Anterior cingulate cortex (tissue), 58 donors: ENCODE data around the gene TMEM176A.

ENCODE experiments used
- DNase-seq, 58 donors: peaks; one replicate each; lab custom pipeline; 2025; lab: John Stamatoyannopoulos, UW

The TMEM176A gene

DNA sequence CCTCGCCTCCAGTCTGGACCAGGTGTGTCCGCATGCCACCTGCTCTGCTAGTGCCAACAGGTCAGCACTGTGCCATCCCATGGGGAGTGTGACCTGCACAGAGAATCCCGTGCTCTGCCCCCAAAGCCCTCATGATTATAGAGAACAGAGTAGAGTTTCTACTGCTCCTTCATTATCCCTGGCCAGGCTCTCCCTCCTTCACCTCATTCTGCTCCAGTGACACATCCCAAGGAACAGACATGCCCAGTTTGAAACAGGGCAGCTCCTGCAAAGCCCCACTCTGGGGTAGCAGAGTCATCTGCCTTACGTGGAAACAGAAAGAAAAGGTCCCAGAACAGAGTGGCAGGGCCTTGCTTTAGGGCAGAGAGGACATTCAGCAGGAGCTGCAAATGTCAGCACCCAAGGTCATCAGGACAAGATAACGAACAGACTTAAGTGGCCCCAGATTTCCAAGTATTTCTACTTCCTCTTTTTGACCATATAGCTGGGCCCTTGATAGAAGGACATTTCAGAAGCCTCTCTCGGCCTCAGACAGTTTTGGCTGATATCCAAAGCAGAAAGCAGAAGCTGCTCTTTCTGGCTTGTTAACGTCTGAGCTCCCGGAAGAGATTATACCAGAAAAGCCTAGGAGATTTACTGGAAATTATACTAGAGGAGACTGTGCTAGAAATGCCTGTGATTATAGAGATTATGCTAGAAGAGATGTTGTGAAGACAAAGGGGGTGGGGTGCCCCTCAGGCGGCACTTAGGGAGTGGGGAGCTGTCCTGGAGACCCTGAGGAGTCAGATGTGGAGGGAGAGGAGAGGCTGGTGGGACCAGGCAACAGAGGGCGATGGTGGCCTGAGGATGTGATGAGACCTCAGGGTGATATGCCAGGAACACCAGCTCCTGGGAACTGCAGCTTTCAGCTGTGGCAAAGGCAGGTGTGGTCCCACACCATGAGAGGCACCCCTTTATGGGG, 13.0 kb upstream of the TMEM176A start:
- peak in 2 of 58 donors; percentile 37 to 40 for DNase-seq

DNA sequence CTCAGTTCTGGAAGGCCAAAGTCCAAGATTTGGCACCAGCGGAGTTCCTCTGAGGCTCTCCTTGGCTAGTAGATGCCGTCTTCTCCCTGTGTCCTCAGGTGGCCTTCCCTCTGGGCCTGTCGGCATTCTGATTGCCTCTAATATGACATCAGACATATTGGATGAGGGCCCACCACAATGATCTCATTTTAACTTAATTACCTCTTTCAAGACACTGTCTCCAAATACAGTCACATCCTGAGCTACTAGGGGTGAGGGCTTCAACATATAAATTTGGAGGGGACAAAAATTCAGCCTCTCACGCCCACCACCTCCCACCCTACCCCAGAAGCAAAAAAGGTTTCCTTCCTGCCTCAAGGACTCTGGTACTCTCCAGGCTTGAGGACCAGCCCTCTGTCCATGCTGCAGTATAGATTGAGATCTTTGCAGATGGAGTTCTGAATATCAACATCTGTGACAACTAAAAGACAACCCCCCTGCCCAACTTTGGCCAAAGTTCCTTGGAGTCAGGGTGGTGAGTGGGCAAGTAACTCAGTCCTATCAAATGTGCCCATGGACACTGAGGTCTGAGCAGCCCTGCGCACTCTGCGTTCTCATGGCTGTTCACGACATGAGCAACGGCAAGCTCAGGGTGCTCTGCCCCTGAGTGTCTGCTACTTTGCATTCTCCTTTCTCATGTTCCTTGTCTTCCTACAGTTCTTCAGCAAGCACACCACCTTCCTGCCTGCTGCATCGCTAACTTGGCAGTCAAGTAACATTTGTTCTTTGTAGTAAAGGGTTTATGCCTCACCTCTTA, 11.9 kb upstream of the TMEM176A start:
- DNase-seq: no peak

DNA sequence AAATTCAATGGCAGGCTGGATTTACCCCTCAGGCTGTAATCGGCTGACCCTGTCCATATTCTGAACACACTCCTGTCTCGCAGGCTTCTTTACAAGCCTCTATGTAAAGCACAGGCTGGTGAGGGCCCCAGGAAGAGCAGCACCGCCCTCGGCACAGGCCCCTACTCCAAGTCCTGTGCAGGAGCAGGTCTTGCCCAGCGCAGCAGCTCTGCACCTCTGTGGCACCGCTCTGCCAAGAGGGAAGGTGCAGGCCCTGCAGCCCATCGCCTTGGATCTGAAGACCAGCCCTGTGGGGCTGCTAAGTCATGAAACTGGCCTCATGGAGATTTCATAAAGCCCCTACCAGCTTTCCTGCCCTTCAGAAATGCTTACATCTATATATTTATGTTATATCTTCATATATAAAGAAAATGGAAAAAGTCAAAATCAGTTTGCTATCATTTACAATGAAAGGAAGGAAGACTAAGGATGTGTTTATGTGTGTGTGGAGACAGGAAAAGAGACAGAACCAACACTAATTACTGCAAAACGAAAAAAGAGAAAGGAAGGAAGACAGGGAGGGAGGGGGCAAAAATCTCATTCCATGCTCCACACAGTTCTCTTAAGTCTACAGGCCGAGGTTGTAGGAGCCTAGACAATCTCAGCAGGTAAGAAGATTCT, 10.0 kb upstream of the TMEM176A start:
- no peak for DNase-seq

DNA sequence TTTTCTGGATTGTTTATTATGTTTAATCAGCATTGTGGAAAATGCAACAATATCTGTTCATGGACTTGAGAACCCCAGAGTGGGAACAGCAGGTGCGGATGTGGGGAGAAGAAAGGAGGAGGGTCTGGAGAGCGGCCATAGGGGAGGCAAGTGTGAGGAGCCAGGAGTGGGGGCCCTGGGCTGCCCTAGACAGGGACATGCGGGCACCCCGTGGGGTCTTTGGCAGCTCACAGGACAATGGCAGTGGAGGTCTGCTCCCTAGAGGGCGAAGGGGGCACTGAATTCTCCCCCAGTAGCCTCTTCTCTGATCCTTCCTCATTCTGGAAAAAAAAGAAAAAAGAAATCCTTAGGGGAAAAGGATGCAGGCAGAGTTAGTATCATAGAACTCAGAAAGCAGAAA, 9.3 kb upstream of the TMEM176A start:
- DNase-seq: no peak

DNA sequence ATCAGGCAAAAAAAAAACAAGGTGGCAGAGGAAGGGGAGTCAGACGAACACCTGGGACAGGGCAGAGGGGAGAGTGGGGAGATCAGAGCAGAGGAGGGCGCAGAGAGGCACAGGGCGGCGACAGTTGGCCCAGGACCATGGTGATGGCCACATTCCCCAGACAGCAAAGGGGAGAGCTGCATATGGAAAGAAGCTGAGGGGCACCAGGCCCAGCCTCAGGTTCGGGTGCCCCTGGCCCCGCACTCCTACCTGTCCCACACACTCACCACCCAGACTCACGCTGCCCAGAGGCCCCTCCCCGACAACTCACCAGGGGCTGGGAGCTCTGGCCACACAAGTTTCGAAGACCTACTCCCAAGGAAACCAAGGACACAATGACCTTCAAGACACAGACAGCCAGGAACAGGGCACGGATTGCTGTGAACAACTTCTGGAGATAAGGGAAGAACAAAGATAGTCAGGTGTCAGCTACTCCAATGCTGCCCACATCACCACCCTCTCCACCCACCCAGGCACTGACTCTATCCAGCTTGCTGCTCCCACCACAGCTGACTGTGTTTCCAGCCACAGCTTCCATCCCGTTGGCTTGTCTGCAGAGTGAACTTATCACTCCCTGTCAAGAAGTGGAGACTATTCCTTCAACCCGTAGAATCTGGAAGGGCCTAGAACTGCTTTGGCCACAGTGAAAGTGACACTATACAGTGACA, 8.7 kb upstream of the TMEM176A start:
- DNase-seq: no peak

DNA sequence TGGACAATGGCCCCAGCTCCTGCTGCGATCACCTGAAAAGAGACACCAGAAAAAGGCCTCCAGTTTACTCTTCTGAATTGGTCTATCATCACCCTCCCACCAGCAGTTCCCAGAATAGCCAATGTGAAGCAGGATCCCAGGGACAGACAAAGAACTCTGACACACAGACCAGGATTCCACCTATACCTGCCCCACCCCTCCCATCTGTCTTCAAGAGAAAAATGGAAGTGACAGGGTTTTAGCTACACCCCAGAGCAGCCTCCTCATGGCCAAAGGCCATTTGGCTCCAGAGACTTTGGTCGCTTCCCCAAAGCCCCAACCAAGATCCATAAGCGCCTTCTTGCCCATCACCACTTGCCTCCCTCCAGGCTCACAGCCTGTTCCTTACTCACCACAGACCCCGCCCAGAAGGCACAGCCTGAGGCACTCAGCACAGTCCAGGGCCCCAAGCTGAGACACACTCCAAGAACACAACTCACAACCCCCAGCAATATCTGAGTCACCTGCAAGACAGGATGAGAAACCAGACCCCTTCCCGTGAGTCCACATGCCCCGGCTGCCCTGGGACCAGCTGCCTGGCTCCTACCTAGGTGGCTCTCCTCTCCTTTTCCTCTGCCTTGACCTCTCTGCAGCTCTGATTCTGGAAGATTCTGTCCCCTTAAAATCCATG, 6.9 kb upstream of the TMEM176A start:
- DNase-seq: no peak

DNA sequence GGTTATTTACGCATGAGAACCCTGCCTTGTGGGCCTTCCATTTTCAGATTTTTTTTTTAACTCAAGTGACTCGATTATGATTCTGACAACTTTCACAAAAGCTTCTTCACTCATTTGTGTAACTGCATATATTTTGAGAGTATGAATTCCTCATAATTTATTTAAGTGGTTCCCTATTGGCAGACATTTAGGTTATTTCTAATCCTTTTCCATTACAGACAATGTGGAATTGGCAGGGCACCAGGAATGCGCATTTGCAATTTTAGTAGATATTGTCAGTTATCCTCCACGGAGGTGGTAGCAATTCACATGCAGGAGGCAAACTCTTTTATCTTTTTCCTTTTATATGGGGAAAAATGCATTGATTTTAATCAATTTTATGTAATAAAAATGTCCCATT, 2.9 kb upstream of the TMEM176A start:
- DNase-seq: no peak

DNA sequence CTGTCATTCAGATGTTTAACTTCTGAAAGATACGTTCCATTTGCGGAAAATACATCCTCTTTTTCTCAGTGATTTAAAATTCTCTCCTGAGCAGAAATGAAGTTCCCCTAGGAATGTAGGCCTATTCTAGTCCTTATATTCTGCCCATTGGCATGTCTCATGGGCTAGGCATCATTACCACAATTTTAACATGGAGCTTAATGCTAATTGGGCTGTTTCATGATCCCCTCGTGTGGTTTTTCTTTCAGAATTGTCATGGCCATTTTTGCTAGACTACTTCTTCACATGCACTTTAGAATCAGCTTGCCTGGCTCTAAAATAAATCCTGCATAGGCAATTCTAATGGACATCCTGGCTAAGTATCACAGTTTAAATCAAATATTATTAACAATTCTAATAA, 1.4 kb upstream of the TMEM176A start:
- DNase-seq: no peak

DNA sequence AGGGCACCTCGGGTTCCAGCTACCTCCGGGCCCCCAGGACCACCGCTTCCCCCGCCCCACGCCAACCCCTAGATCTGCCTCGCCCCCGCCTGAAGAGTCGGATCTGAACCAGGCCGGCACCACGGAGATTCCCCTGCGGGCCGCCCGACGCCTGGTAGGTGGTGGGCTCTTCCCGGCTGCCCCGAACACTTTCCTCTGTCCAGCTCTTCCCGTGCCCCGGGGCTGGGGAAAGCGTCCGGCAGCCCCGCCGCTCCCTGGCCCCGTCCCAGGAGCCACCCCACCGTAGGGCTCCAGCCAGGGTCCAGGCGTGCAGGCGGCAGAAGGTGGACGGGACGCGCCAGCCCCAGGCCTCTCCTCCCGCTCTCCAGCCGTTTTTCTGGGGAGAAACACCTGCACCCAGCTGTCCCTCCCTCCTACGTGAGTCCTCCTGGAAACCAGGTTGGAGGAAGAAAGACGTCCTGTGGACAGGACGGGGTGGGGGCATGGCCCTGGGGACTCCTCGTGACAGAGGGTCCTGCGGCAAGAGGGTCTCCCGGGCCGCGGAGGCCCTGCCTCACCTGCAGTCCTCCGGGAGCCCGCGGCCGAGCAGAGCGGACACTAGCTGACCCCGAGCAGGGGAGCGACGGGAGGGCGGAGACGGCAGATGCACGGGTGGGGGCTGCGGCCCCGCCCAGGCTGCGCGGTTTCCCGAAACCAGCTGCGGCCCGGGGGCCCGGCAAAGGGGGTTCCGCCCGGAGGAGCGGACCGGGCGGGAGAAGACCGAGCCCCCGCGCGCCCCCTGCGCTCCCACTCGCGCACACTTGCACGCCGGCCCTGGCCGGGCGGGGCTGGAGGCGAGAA, 608 bp upstream of the TMEM176A start, which contains the start of gene TMEM176B:
TMEM176B (minus strand) TSS at position 624 of the 840 bp plus-strand sequence. CDS start 3,795 bp downstream, outside the sequence.
- peak in 16 of 58 donors; percentile 12 to 70 (median 28) for DNase-seq

DNA sequence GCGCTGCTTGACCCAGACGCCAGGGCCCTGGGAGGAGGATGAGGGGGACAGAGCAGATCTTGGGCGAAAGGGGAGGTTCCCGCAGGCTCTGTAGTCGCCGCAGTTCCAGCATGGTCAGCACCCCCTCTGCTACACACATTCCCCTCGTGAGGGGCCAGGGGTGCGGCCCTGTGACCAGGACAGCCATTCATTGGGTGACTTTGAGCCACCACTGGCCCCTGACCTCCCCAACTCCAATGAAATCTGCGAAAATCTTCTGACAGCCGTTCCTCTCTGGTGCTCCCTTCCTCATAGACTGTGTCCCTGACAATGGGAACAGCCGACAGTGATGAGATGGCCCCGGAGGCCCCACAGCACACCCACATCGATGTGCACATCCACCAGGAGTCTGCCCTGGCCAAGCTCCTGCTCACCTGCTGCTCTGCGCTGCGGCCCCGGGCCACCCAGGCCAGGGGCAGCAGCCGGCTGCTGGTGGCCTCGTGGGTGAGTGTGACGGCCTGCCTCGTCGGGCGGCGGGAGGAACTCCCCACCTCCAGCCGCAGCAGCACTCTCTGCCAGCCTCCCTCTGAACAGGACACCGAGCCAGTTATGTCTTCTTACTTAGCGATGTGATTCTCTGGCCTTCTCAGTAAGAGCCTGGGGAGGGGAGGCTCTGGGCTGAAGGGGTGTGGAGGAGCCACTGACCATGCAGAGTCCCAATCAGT, 825 bp downstream of the TMEM176A start:
- DNase-seq: no peak

DNA sequence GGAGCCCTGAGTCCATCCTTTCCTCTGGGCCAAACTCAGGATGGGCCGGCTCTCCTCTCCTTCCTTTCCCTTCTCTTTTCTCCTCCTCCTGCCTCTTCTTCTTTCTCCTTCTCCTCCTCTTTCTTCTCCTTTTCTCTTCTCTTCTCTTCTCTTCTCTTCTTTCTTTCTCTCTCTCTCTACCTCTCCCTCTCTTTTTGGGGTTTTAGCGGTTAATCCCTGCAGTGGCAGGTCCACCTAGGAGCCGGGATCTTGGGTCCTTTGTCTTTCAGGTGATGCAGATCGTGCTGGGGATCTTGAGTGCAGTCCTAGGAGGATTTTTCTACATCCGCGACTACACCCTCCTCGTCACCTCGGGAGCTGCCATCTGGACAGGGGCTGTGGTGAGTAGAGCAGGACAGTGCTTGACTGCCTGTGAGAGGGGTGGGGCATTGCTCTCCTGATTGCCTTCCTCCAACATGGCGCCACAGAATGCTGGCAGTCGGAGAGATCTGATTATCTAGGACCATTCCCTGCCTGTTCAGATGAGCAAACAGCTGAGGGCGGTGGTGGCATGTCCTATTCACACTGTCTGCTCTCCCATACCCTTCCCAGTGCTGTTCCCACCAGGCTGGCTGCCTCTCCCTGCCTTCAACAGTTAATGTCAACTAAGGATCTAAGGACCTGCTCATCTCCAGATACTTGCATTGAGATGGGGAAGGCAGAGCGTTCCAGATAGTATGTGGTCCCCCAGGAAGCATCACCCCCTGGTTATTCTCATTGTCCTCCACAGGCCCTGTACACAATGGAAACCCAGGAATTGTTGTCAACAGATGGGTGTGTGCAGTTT, 1.6 kb downstream of the TMEM176A start:
- no peak for DNase-seq

DNA sequence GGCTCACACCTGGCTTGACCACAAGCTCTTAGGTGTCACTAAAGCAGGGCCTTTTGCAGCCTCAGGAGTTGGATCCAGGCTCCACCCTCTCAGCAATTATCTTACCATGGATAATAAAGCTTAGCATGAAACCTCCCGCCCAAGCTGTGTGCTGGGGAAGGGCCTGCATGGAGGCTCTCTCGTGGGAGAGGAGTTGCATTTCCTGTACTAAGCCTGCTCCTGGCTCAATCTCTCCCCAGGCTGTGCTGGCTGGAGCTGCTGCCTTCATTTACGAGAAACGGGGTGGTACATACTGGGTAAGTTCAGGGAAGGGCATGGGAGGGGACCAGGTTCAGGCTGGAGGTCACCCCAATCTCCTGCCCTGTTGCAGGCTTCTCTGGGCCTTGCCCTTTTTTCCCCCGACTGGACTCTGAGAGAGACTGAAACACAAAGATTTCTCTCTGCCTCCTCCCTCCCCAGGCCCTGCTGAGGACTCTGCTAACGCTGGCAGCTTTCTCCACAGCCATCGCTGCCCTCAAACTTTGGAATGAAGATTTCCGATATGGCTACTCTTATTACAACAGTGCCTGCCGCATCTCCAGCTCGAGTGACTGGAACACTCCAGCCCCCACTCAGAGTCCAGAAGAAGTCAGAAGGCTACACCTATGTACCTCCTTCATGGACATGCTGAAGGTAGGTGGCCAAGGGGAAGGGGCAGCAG, 2.7 kb downstream of the TMEM176A start:
- no peak for DNase-seq

DNA sequence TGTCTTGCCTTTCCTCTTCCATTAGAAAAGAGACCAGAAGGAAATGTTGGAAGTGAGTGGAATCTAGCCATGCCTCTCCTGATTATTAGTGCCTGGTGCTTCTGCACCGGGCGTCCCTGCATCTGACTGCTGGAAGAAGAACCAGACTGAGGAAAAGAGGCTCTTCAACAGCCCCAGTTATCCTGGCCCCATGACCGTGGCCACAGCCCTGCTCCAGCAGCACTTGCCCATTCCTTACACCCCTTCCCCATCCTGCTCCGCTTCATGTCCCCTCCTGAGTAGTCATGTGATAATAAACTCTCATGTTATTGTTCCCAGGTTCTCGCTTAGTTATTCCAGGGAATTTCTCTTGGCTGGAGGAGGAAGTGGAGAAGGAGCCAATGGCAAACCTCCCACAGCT, 4.2 kb downstream of the TMEM176A start:
- DNase-seq: no peak

DNA sequence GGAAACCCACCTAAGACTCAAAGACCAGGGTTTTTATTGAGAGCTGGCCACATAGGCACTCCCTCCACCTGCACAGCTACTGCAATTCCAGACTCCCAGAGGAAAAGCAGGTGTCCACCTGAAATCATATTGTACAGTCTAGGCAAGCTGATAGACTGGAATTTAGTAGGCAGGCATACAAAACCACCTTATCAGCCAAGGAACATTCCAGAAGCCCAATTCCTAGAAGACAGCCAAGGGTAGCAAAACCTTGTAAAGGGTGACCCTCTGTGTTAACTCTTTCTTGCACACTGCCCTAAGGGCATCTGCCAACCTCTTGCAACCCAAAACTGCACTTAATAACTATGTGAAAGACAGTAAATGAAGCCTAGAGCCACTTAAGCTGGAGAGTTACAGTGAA, 5.3 kb downstream of the TMEM176A start:
- no peak for DNase-seq

DNA sequence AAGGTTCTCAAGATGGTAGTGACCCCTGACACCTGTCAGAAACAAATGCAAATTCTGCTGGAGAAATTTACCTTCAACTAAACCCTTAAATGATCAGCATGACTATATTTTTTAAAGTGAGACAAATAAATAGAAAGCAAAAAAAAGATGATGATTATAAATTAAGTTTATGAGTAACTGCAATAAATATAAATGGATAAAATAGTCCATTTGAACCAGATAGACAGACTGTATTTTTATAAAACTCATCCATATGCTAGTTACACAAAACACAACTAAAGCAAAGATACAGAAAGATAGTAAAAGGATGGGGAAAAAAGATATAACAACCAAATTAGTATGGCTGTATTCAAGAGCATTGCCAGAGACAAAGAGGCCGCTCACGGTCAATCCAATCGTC, 5.9 kb downstream of the TMEM176A start:
- no peak for DNase-seq

DNA sequence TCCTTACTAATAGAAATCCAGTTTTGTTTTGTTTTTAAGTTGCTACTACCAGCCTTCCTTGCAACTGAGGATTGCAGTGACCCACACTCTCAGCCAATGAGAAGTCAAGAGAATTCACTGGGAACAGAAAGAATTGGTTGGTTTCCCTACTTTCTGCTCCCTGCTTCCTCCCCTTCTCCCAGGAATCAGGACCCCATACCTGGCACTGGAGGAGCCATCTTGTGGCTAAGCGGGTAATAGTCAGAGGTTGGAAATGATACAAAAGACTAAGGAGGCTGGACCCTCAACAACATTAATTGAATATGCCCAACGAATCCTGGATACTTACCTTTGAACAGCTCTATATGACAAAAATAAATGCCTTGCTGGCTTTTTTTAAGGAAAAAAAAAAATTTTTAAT, 6.3 kb downstream of the TMEM176A start:
- no peak for DNase-seq
